ENCODE data around the gene GLS. TPM values are rescaled to one million over a fixed set of nuclear protein-coding genes. Genes with fewer than 3 reads are reported as not detected.

GLS gene
- total RNA-seq, 3 donors from 2014 or later (not counting 1 experiment from before 2014, with no cell fraction given): 279 to 322 (median 285) TPM

DNA sequence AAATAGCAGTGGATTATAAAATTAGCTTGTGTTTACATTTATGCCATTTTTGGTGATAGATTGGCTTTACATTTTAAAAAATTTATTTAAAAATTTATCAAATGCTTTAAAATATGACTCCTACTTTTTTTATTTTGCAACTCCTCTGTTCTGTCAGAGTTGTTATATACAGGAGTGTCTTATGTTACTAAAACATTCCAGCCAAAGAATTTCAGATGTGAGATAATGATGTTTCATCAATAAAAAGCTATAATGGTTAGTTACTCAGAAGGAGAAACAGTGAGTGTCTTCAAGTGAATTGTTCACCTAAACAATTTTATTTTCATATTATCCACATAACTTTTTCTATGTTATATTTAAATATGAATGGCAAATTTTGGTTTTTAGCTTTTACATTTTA is 52.7 kb downstream of the GLS start:
- H3K27ac ChIP-seq (ENCODE audit: low read length): no peak overlapping the region
- Mint-ChIP-seq H3K27me3 (ENCODE audit: low read depth in 2 of 2) (no peaks in the 10 kb centered on the region), H3K4me3 (no peak overlapping the region), H3K9me3 (no peaks in the 10 kb centered on the region), H3K36me3 (no peaks in the 10 kb centered on the region), H3K27ac (no peak overlapping the region), H3K4me1 (peaks cover 5 to 14% of the 10 kb centered on the region in 2 donors)
- H3K9me3 ChIP-seq (ENCODE audit: control insufficient read depth, insufficient read depth, low read length): no peaks in the 10 kb centered on the region
- H3K36me3 ChIP-seq (ENCODE audit: control insufficient read depth, insufficient read depth, low read length): peaks cover 55% of the 10 kb centered on the region
- H3K4me1 ChIP-seq (ENCODE audit: control insufficient read depth, insufficient read depth, low read length): no peaks in the 10 kb centered on the region
- ATAC-seq: no peak
- TF ChIP-seq, protein P1, sequence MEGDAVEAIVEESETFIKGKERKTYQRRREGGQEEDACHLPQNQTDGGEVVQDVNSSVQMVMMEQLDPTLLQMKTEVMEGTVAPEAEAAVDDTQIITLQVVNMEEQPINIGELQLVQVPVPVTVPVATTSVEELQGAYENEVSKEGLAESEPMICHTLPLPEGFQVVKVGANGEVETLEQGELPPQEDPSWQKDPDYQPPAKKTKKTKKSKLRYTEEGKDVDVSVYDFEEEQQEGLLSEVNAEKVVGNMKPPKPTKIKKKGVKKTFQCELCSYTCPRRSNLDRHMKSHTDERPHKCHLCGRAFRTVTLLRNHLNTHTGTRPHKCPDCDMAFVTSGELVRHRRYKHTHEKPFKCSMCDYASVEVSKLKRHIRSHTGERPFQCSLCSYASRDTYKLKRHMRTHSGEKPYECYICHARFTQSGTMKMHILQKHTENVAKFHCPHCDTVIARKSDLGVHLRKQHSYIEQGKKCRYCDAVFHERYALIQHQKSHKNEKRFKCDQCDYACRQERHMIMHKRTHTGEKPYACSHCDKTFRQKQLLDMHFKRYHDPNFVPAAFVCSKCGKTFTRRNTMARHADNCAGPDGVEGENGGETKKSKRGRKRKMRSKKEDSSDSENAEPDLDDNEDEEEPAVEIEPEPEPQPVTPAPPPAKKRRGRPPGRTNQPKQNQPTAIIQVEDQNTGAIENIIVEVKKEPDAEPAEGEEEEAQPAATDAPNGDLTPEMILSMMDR (IDR thresholded peaks at IDR 0.05): no peak
- no peaks in the 10 kb centered on the region for H3K27me3 ChIP-seq (ENCODE audit: control insufficient read depth, insufficient read depth, low read length)
- intact Hi-C loops (cut with micrococcal nuclease): no loop called here
- H3K4me3 ChIP-seq (ENCODE audit: low read length): no peak overlapping the region
- DNase-seq: no peak

DNA sequence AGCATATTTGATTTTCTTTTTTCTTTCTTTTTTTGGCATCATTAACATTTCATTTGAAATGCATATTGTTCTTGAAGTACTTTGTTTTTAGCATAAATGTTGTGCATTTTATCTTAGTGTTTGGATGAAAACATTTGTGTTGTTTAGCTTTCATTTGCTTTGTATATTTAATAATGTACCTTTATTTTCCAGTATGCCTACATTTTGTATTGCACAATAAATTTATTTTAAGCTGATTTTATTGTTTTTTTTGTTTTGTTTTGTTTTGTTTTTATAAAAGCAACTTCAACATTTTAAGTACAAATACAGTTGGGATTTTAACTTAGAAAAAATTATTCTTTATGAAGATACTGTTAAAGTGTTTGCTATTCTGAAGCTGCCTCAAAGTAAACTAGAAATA is 54.4 kb downstream of the GLS start:
- Histone ChIP-seq H3K9me3 (ENCODE audit: control insufficient read depth, insufficient read depth, low read length) (no peaks in the 10 kb centered on the region), H3K36me3 (ENCODE audit: control insufficient read depth, insufficient read depth, low read length) (peaks cover 46% of the 10 kb centered on the region), H3K4me3 (ENCODE audit: low read length) (no peak overlapping the region), H3K27ac (ENCODE audit: low read length) (no peak overlapping the region), H3K27me3 (ENCODE audit: control insufficient read depth, insufficient read depth, low read length) (no peaks in the 10 kb centered on the region), H3K4me1 (ENCODE audit: control insufficient read depth, insufficient read depth, low read length) (no peaks in the 10 kb centered on the region)
- no peak for DNase-seq
- no peak for ATAC-seq
- Mint-ChIP-seq H3K27ac (peak overlapping the region in 1 of 2 donors; percentile 21), H3K4me3 (no peak overlapping the region), H3K4me1 (peaks cover 5 to 14% of the 10 kb centered on the region in 2 donors), H3K9me3 (no peaks in the 10 kb centered on the region), H3K27me3 (ENCODE audit: low read depth in 2 of 2) (no peaks in the 10 kb centered on the region), H3K36me3 (no peaks in the 10 kb centered on the region)
- TF ChIP-seq, protein P1 (IDR thresholded peaks at IDR 0.05): no peak
- intact Hi-C loops (cut with micrococcal nuclease): no loop called here

- no CpG with 5 or more reads among the region's 1 CpG for WGBS (ENCODE audit: insufficient coverage)
- intact Hi-C loops (cut with micrococcal nuclease): no loop called here
- Mint-ChIP-seq H3K36me3 (no peaks in the 10 kb centered on the region), H3K4me1 (peaks cover 3 to 5% of the 10 kb centered on the region in 2 donors), H3K9me3 (no peaks in the 10 kb centered on the region), H3K27ac (no peak overlapping the region), H3K27me3 (ENCODE audit: low read depth in 2 of 2) (no peaks in the 10 kb centered on the region), H3K4me3 (no peak overlapping the region)
- H3K4me3 ChIP-seq (ENCODE audit: low read length): no peak overlapping the region
- no peaks in the 10 kb centered on the region for H3K27me3 ChIP-seq (ENCODE audit: control insufficient read depth, insufficient read depth, low read length)
- TF ChIP-seq, protein P1 (IDR thresholded peaks at IDR 0.05): no peak
- H3K36me3 ChIP-seq (ENCODE audit: control insufficient read depth, insufficient read depth, low read length): peaks cover 13% of the 10 kb centered on the region
- ATAC-seq (no peak), DNase-seq (no peak)
- H3K27ac ChIP-seq (ENCODE audit: low read length): no peak overlapping the region
- no peaks in the 10 kb centered on the region for H3K4me1 ChIP-seq (ENCODE audit: control insufficient read depth, insufficient read depth, low read length)
- no peaks in the 10 kb centered on the region for H3K9me3 ChIP-seq (ENCODE audit: control insufficient read depth, insufficient read depth, low read length)
Observed at GRCh38 chr2:190938771-190939335, 58.2 kb downstream of the GLS start.

DNA sequence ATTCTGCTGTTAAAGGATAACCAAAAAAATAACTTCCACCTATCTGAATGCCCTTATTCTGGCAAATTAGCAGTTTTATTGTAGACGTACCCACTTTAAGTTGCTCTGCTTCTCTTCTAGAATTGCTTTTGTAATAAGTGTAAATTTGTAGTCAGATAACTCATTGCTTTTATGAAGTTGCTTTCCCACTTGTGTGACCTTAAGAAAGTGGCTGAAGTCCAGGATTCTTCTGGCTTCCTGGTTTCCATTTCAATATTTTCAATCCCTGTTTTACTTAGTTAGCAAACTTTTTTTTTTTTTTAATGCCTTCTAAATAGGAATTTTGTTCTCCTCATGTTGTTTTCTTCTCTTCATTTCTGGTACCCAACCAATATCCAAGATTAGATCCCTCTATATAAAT is 59.8 kb downstream of the GLS start:
- H3K27ac ChIP-seq (ENCODE audit: low read length): no peak overlapping the region
- Mint-ChIP-seq H3K4me1 (peaks cover 0 to 5% of the 10 kb centered on the region in 2 donors), H3K36me3 (no peaks in the 10 kb centered on the region), H3K27ac (peak overlapping the region in 1 of 2 donors; percentile 45), H3K27me3 (ENCODE audit: low read depth in 2 of 2) (no peaks in the 10 kb centered on the region), H3K4me3 (no peak overlapping the region), H3K9me3 (no peaks in the 10 kb centered on the region)
- peaks cover 2% of the 10 kb centered on the region for H3K36me3 ChIP-seq (ENCODE audit: control insufficient read depth, insufficient read depth, low read length)
- no peaks in the 10 kb centered on the region for H3K27me3 ChIP-seq (ENCODE audit: control insufficient read depth, insufficient read depth, low read length)
- 100% methylated on average over 1 of the region's 1 CpG for WGBS (ENCODE audit: insufficient coverage)
- H3K4me3 ChIP-seq (ENCODE audit: low read length): no peak overlapping the region
- no peaks in the 10 kb centered on the region for H3K9me3 ChIP-seq (ENCODE audit: control insufficient read depth, insufficient read depth, low read length)
- TF ChIP-seq, protein P1 (IDR thresholded peaks at IDR 0.05): no peak
- ATAC-seq (no peak), DNase-seq (no peak)
- intact Hi-C loops (cut with micrococcal nuclease): no loop called here
- no peaks in the 10 kb centered on the region for H3K4me1 ChIP-seq (ENCODE audit: control insufficient read depth, insufficient read depth, low read length)
